VCaP (cell line): ENCODE results near the gene TINAGL1.

Source experiments
- H3K27ac ChIP-seq: fragments of 450-650 bp; 2 replicates; pipeline ENCODE4 v1.5.1; 2017
- TF ChIP-seq, protein P1 (sequence below): fragments of 450-650 bp; conservative IDR thresholded peaks from 2 replicates; pipeline ENCODE4 v1.5.1; 2017; ENCODE audit warnings: mild to moderate bottlenecking, moderate library complexity

The TINAGL1 gene

DNA sequence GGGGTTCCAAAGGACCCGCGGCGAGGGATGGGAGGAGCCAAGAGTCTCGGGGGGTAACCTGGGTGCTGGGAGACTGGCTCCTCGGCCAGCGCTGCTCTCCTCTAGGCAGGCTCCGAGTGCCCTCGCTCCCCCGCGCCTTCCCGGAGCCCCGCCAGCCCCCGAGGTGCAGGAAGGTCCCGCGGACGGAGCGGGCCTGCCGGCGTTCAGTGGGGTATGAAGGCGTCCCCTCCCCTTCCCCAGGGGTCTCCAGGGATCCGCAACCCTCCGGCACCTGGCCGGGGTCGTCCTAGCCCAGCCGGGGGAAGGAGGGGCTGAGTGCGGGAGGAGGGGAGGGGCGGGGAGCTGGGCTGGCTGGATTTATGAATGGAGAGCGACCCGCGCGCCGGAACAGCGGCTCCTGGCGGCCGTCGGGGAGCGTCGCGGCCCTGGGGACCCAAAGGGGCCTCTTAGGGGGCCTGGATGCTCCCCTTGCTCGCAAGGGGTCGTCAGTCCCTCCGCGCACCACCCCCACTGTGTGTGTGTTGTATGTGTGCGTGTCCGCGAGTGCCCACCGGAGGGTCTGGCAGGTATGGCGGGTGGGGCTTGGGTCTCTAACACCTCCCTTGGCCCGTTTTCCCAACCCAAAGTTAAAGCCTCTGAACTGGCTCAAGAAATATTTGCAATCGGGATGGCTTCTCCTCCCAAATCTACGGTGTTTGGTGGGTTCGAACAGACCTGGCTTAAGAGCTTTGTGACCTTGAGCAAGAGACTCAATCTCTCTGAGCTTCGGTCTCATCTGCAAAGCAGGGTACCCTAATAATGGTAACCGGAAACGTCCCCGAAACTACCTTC, 41.8 kb downstream of the TINAGL1 start:
- peak overlapping the region; percentile 36; the same call in 1 of the 2 replicates for H3K27ac ChIP-seq
- TF ChIP-seq, protein P1, sequence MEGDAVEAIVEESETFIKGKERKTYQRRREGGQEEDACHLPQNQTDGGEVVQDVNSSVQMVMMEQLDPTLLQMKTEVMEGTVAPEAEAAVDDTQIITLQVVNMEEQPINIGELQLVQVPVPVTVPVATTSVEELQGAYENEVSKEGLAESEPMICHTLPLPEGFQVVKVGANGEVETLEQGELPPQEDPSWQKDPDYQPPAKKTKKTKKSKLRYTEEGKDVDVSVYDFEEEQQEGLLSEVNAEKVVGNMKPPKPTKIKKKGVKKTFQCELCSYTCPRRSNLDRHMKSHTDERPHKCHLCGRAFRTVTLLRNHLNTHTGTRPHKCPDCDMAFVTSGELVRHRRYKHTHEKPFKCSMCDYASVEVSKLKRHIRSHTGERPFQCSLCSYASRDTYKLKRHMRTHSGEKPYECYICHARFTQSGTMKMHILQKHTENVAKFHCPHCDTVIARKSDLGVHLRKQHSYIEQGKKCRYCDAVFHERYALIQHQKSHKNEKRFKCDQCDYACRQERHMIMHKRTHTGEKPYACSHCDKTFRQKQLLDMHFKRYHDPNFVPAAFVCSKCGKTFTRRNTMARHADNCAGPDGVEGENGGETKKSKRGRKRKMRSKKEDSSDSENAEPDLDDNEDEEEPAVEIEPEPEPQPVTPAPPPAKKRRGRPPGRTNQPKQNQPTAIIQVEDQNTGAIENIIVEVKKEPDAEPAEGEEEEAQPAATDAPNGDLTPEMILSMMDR = peak; percentile 96

- H3K27ac ChIP-seq = no peak overlapping the region
- TF ChIP-seq, protein P1 = no peak
Observed at GRCh38 chr1:31618916-31619846, 42.9 kb downstream of the TINAGL1 start.

- TF ChIP-seq, protein P1 = no peak
- no peak overlapping the region for H3K27ac ChIP-seq
Observed at GRCh38 chr1:31620631-31621497, 44.5 kb downstream of the TINAGL1 start.

GRCh38 chr1:31621498-31621820, 45.1 kb downstream of the TINAGL1 start:
- H3K27ac ChIP-seq = no peak overlapping the region
- TF ChIP-seq, protein P1 = no peak

DNA sequence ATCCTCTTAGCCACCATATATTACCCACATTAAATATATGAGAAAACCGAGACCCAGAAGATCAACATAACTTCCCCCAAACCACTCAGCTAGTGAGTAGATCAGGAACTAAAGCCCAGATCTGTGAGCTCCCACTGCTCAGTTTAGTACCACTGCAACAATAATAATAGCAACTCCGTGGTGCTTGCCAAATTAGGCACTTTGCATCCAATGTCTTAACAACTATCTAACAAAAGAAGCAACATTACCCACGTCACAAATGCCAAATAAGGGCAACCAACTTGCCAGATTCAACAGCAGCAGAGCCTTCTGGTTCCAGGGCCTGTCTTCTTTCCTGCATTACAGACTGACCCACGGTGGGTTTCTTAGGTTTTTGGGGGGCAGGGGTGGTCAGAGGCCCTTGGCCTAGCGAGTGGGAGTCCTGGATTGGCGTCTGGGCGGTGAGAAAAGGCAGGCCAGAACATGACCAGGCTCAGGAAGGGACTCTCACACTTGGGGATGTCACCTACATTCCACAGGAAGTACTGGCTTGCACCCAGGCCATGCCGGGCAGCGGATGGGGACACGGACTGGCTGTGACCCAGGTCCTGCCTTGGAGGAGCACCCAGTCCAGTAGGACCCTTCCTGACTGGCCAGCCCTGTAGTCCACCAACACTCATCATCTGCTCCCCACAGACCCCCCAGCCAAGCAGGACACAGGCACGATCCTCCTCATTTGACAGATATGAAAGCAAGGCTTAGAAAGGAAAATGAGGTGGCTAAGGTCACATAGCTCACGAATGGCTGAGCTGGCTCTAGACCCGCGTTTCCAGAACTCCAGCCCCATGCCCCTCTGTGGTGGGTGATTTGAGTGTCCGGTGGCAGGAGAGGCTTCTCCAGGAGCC, 45.8 kb downstream of the TINAGL1 start:
- no peak overlapping the region for H3K27ac ChIP-seq
- TF ChIP-seq, protein P1 = no peak

GRCh38 chr1:31623365-31623764, 47.0 kb downstream of the TINAGL1 start:
- TF ChIP-seq, protein P1 = no peak
- no peak overlapping the region for H3K27ac ChIP-seq
